GM21526 (cell line): Measurements from ENCODE around the gene CERCAM.
"Not testable (repeated sequence)": the region's sequence is repeated elsewhere in the genome, so short reads cannot be mapped to it uniquely, and the experiment has no call there.

ENCODE experiments used
- ATAC-seq: cut with Tn5 transposase; IDR thresholded peaks from one replicate; pipeline ENCODE4 v1.9.1; 2021; ENCODE audit warnings: moderate library complexity; ENCODE audit not compliant: unreplicated experiment, low FRiP score

CERCAM gene

DNA sequence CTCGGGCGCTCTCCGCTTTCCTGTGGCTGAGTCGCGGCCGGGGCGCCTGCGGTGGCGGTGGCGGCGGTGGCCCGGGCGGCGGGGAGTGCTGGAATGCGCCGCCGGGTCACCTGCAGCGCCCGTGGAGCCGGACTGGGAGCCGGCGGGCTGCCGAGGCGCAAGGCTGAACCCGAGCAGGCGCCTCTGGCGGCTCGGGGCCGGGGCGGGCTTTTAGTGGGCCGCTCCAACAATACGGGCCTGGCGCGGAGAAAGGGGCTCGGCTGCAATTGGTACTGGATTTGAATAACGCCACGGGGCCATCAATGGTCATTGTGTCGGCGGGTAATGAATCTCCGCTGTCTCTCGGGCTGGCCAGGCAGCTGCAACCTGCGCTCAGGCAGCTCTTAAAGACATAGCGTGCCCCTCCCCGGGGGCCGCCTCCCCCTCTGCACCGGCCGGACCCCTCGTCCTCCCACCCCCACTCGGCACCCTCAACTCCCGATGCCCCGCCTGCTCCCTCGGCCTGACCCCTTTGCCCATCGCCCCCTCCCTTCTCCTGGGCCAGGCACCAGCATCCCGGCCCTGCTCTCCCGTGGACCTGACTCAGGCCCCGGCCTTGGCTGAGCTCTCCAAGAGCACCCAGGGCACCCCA, 27.4 kb upstream of the CERCAM start:
- ATAC-seq, result no peak

DNA sequence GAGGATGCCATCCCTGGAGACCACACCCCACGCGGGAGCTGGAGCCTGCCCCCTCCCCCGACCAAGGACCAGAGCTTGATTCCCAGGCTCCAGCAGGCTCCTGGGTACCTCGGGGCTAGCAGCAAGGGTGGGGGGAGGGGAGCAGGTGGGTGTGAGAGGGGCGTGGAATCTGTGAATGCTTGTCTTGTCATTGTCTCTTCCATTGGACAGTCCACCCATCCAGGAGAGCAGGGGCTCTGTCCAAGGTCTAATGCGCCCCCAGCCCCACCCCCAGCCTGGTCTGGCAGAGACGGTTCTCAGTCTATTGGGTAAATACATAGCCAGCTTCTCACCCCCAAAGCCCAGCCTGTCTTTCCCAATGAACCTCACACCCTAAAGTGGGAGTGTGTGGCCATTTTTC, 26.7 kb upstream of the CERCAM start:
- ATAC-seq, result no peak

DNA sequence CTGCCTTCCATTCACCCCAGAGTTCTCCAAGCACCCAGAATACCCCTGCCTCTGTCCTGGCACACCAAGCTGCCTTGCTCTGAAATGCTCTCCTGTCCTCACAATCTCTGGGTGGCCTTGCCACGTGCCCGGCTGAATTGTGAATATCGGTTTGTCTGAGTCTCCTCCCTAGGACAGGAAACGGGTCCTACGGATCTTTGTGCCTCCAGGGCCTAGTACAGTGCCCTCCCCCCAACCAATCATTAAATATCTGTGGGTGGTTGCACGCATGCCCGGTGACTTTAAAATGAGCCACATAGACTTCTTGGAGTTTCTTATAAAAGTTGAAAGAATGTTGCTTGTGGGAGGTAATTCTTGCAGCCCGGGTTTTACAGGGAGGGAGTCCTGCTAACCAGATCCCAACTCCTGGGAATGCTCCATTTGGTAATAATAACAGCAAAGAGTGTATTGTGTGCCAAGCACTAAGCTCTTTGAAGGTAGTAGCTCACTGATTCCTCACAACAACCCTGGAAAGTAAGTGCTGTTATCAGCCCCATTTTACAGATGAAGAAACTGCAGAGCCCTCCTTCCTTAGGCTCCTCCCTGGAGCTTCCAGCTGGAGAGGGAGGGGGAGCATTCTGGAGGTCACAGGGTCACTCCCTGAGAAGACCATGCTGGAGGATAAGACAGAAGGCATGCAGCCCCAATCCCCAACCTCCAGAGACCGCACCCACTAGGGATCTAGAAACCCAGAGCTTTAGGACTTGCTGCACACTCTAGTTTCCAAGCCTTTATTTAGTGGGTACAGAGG, 26.1 kb upstream of the CERCAM start:
- no peak for ATAC-seq

DNA sequence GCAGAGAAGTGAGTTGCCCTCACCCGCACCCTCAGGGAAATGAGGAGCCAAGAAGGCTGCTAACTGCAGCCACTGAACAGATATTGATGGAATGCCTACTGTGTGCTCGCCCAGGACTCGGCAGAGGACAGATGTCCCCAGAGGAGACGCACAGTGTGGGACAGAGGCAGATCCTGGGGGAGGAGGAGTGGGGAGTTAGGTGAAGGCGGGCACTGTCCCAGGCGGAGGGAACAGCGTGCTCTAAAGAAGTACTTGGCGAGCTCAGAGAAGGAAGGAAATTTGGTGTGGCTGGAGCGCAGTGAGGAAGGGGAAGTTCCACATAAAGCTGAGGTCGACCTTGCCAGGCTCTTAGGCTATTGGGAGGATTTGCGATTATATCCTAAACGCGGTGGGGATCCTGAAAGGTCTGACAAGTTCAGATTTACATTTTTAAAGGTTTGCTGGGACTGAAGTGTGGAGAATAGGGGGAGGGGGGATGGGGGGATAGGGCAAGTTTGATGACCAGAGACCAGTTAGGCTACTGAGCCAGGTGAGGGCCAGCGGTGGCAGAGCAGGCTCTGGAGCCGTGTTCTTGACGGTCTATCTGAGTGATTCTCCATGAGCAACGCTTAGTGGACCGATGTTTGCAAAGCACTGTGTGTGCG, 23.6 kb upstream of the CERCAM start:
- ATAC-seq, result no peak

DNA sequence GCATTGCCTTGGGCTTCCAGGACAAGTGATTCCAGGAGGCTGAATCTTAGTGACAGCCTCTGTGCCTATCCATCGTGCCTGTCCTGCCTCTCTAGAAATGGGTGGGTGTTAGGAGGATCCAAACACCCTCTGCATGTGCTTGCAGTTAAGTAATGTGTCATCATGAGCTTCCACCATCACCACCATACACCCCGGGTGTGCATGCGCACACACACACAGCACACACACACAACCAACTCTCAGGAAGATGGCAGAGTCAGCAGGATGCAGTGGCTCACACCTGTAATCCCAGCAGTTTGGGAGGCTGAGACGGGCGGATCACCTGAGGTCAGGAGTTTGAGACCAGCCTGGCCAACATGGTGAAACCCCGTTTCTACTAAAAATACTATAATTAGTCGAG, 22.8 kb upstream of the CERCAM start:
- ATAC-seq, result no peak

DNA sequence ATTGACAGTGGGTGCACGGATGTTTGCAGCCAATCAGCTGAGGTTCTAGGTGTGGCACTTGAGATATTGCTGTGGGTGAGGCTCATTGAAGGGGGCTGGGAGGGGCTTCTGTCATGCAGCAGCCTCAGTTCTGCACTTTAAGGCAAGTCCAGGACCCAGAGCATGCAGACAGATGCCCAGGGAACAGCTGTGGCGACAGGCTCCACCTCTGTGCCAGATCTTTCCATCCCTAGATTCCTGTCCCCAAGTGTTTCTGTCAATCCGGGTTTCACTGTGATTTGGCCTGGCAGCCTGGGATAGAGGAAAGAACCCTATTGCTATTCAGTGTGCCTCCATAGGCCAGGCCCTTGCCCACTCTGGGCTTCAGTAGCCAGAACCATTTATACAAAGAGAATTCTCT, 20.8 kb upstream of the CERCAM start:
- no peak for ATAC-seq

DNA sequence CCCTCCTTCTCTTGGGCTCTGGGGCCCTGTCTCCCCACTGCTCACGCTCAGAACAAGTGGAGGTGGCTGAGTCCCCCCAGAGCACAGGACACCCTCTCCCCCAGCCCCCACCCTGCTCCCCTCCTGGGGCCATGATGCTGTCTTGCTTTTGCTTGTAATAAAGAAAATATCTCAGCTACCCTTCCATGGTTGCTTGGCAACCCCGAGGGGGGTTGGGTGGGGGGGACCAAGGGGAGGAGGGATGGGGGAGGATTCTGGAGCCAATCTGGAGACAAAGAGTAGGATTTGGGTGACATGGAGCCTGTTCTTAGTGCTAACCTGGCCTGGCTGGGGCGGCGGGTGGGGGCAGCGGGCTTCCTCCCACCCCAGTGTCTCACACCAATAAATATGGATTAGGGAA, 16.1 kb upstream of the CERCAM start:
- ATAC-seq, result no peak

DNA sequence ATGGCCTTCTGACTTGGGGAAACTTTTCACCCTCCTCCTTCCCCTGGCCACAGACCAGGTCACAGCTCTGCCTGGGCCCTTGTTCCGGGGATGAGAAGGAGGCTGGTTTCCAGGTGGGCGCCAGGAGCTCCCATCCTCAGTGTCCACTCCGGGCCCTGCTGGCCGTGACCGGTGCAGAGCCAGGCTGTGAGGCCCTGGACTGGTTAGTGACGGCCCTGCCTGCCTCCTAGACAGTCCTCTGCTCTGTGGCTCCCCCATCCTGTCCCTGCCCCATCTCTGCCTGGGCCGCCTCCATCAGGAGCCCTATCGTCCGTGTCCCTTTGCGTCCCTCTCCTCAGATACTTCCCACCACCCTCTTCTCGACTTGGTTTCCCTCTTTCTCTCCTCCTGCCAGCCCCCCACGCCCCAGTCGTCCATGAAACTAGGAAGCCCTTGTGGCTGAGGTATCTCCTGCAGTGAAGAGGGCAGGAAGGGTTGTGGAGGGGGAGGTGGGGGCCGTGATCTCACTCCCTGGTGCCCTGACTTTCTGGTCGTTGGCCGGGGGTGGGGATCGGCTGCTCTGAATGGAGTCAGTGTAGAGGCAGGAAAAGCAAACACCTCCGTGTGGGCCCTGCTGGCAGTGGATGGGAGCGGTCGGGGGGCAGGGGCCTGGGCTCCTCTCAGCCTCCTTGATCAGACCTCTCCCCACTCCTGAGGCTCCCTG, 15.4 kb upstream of the CERCAM start:
- no peak for ATAC-seq

DNA sequence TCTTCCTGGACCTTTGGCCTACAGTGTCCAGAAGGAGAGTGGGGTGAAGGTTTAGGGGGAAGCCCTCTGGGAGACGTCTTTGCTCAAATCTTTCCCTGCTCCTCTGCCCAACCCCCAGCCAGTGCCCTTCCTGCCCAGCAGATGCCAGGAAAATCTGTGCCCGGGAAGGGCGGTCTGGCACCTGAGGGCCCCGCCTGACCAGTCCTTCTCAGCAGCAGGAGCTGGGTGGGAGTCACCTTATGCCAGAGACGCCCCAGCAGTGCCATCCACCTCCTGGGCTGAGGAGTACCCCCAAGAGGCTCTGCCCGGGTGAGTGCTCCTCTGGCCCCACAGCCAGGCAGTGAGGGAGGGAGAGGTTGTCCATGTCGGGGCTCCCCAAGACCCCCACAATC, 14.9 kb upstream of the CERCAM start:
- ATAC-seq, result no peak

DNA sequence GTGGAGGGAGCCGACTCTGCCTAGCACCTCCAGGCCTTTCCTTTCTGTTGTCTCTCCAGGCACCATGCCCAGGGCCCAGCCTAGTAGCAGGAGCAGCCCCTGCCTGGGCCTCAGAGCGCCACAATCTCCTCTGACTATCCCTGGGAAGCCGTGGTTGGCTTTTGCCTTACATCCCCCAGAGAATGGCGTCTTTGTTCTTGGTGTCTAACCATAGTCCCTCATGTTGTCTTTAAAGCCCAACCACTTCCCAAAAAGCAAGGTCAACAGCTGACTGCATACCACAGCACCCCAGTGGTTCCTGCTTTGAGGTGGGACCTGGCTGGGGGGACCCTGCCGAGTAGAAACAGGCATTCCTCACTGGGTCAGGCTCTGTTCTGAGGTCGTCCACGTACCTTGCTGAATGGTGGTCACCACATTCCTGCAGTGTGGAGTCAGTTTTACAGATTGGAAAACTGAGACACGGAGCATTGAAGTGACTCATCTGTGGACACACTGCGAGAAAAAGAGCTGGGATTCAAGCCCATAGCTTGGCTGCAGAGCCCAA, 13.7 kb upstream of the CERCAM start:
- no peak for ATAC-seq

DNA sequence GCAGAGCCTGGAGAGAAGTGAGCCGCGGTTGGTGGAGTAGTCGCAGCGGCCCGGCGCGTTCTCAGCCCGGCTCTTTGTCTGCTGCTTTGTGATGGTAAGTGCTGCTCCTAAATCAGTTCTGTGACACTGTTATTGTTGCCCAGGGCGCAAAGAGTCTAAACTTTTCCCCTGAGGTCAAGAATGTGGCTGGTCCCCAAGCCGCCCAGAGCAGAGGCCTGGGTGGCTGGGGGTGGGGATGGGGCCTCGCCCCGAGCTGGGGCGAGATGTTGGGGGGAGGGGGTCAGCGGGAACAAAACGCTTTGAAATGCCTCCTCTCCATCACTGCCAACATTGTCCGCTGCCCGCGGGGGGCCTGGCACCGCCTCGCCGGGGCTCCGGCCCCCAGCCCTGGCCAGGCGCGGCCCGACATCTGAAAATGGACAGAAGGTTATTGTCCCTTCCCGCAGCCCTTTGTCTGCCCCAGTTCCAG, 11.7 kb upstream of the CERCAM start:
- ATAC-seq, result no peak

DNA sequence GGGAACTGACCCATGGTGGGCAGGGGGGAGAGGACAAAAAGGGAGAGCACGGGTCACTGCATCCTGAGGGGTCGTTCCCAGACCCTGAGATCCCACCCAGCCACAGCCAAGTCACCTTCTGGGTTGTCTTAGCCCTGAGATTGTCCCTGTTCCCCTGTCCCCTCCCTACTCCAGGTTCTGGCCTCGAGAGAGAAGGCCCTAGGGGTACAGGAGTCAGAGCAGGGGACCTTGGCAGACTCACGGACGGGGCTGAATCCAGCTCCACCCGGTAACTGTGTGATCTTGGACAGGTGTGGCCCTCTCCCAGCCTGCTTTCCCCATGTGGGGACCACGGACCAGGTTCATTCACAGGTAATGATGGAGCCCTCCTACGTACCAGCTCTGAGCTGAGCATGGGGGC, 11.2 kb upstream of the CERCAM start:
- no peak for ATAC-seq

DNA sequence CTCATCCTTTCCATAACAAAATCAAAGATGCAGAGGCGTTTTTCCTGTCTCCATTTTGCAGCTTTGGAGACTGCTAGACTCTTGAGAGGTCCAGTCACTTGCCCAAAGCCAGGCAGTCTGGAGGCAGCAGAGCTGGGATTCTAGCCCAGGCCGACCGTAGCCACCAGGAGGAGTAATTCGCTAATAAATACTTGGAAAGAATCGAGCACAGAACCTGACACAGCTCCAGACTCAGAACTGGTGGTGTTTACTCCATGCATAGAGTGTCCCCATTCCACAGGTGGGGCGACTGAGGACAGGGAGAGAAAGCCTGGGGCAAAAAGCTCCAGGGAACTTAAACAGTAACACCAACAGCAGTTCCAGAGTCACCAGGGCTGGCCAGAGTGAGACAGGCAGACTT, 10.7 kb upstream of the CERCAM start:
- ATAC-seq, result no peak

DNA sequence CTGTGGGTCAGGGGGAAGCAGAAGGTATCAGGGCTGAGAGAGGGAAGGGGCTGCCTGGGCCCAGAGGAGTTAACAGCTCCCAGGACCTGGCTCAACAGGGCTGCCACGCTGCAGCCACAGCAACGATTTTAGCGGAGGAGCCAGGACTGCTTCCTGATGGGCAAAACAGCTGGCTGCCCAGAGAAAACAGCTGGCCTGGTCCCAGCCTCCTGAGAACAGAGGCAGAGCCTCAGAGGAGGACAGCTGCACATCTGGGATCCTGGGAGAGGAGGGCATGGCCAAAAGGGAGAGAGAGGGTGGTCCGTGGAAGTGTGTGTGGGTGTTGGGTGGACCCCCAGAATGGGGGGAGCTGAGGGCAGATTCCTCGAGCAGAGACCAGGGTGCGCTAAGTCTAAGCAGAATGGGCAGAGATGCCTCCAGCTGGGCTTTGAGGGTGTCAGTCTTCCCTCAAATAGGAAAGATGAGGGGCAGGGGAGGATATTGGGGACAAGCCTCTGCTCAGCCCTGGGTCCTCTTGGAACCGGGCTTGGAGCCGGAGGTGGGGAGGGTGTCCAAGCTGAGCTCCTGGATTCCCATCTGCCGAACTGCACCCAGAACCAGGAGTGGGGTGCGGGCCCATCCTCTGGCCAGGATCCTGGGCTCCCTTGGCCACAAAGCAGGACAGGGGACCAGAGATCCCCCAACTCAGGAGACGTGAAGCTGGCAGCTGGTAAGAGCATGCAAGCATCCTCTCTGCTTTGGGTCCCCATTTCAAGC, 9.1 kb upstream of the CERCAM start:
- ATAC-seq, result no peak

DNA sequence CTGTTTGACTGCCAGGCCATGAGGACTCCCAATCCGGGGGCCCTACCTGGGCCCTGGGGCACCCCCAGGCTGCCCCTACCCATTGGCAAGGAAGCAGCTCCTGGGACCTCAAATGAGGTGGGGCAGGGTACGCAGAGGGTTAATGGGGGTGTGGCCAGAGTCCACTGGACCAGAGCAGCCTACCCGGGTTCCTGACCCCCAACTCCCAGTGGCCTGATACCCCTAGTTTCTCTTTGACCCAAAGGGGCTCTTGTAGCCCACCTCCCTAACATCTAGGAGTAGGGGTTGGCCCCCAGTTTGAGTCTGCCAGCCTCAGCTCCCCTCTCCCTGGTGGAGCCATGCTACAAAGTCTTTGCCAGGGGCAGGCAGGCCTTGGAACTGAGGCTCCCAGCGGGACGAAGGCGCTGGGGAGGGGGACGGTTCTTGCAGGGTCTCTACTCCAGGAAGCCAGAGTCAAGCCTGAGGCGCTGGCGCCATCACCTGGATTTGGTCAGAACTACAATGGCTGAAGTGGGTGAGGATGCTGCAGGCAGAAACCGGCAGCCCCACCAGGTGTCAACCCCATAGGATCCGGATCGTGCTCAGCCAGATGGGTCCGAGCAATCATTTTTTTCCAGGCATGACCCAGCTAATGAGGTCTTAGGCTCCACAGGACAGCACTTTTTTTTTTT, 8.4 kb upstream of the CERCAM start:
- ATAC-seq, result no peak

DNA sequence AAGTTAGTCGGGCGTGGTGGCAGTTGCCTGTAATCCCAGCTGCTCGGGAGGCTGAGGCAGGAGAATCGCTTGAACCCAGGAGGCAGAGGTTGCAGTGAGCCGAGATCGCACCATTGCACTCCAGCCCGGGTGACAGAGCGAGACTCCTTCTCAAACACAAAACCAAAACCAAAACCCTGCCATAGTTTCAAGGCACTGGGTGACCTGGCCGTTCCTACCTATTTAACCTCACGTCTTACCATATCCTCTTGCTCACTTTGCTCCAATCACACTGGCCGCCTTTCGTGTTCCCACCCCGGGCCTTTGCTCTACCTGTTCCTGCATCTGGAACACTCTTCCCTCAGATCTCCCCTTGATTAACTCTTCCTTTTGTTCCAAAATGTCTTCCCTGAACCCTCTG, 6.9 kb upstream of the CERCAM start:
- ATAC-seq, result not testable (repeated sequence)

DNA sequence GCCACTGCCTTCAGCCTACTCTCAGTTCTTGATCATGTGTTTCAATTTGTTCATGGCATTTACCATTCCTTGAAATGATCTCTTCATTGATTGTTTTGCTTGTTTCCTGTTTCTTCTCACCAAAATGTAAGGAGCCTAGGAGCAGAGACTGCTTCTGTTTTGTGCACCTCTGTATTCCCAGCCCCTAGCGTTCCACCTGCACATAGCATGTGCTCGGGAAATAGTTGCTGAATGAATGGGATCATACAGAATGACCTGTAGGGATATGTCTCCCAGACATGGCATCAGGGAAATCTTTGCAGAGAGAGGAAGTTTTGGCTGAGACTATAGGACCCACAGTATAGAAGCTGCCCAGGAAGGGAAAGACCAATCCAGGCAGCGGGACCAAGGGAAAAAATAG, 6.2 kb upstream of the CERCAM start:
- ATAC-seq, result no peak

DNA sequence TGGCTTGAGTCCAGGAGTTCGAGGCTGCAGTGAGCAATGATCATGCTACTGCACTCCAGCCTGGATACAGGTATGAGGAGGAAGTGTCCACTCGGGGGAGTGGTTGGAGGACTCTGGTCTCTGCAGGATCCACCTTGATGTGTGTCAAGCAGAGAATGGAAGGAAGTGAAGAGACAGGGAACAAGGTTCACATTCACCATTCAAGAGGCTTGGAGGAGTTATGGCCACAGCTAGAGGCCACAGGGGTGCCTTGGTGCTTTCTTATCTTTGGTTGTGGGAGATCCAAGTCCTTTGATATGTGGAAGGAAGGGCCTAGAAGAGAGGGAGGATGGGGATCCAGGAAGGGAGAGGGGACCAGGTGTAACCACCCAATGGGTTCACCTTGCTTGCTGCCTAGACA, 5.4 kb upstream of the CERCAM start:
- ATAC-seq, result no peak

DNA sequence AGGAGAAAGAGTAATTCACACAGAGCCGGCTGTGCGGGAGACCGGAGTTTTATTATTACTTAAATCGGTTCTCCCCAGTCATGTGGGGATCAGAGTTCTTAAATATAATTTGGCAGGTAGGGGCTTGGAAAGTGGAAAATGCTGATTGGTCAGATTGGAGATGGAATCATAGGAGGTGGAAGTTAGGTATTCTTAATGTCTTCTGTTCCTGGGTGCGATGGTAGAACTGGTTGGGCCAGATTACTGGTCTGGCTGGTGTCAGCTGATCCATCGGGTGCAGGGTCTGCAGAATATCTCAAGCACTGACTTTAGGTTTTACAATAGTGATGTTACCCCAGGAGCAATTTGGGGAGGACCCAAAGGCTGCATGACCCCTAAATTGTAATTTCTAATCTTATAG, 4.6 kb upstream of the CERCAM start:
- no peak for ATAC-seq
